A549 (cell line): ENCODE measurements around the gene DAPL1. TPM values are rescaled to one million over a fixed set of nuclear protein-coding genes. Genes with fewer than 3 reads are reported as not detected.

Experiments used
- ATAC-seq, 2 experiments: fragments of 200-7000 bp in 1 of 2; fragments of >200 bp in 1 of 2; cut with Nextera tagmentation in 1 of 2; cut with Tn5 transposase in 1 of 2; 3 replicates each; pipeline versions ENCODE4 v1.8.0 to v1.9.1; 2018 to 2020; ENCODE audit warnings: mild to moderate bottlenecking in 1 of 2, moderate library complexity in 1 of 2
- CTCF ChIA-PET: fragments of 300-600 bp; sonication (Branson Sonifier 250); formaldehyde crosslinking; extraction: SDS; loops from one replicate; lab custom pipeline; 2021; ENCODE audit warnings: antibody characterized with exemption, inconsistent platforms; lab: Yijun Ruan, JAX
- POLR2A ChIA-PET: fragments of 350-600 bp; formaldehyde crosslinking; extraction: SDS; loops from one replicate; lab custom pipeline; 2021; ENCODE audit warnings: antibody characterized with exemption, inconsistent platforms; lab: Yijun Ruan, JAX
- DNase-seq, 2 experiments: peaks; one replicate each; pipeline versions ENCODE4 v3.0.0 to v3.0.0-alpha.2; 2011 to 2016; ENCODE audit warnings: low read depth in 1 of 2, low spot score in 1 of 2
- FAIRE-seq: peaks from 2 replicates; lab custom pipeline; 2011; peaks lifted over from hg19 to GRCh38; lab: Jason Lieb, UNC
- H3K27ac ChIP-seq, 2 experiments: fragments of >200 bp; sonication (Bioruptor Twin); formaldehyde crosslinking; 3 replicates each; pipeline ENCODE4 v1.5.1; 2016 to 2017
- H3K4me1 ChIP-seq: fragments of >200 bp; sonication (Bioruptor Twin); formaldehyde crosslinking; 3 replicates; pipeline ENCODE4 v1.6.1; 2016
- H3K4me2 ChIP-seq: fragments of >200 bp; sonication (Bioruptor Twin); formaldehyde crosslinking; 3 replicates; pipeline ENCODE4 v1.6.1; 2016
- H3K4me3 ChIP-seq: fragments of >200 bp; sonication (Bioruptor Twin); formaldehyde crosslinking; 3 replicates; pipeline ENCODE4 v1.5.1; 2016
- H3K9me3 ChIP-seq: fragments of >200 bp; sonication (Bioruptor Twin); formaldehyde crosslinking; 3 replicates; pipeline ENCODE4 v1.6.1; 2016
- BCL3 ChIP-seq: fragments of >200 bp; sonication (Bioruptor Twin); formaldehyde crosslinking; IDR thresholded peaks from 3 replicates; pipeline ENCODE4 v1.6.1; 2016
- CEBPB ChIP-seq, 2 experiments: fragments of >200 bp in 1 of 2; sonication (Bioruptor Twin) in 1 of 2; formaldehyde crosslinking in 1 of 2; IDR thresholded peaks; 2 replicates each; pipeline ENCODE4 v1.6.1; 2012 to 2016
- CHD2 ChIP-seq: fragments of 150-350 bp; IDR thresholded peaks from 2 replicates; pipeline ENCODE4 v1.6.1; 2014; ENCODE audit warnings: low read length; ENCODE audit not compliant: partially characterized antibody
- CHD4 ChIP-seq: fragments of 200-600 bp; sonication (generic); IDR thresholded peaks from 2 replicates; pipeline ENCODE4 v1.6.1; 2016; ENCODE audit warnings: antibody characterized with exemption, mild to moderate bottlenecking, borderline replicate concordance
- E2F6 ChIP-seq: IDR thresholded peaks from 2 replicates; pipeline ENCODE4 v1.6.1; 2012; ENCODE audit warnings: low read depth, borderline replicate concordance
- ESRRA ChIP-seq: fragments of 150-350 bp; IDR thresholded peaks from 2 replicates; pipeline ENCODE4 v1.6.1; 2014; ENCODE audit warnings: mild to moderate bottlenecking, low read length, borderline replicate concordance
- FOXS1 ChIP-seq: fragments of 250-450 bp; sonication (Bioruptor Pico); IDR thresholded peaks from 2 replicates; pipeline ENCODE4 v1.5.0; 2020; ENCODE audit warnings: mild to moderate bottlenecking, moderate library complexity
- HOXB5 ChIP-seq: fragments of 250-450 bp; sonication (Bioruptor Pico); IDR thresholded peaks from 2 replicates; pipeline ENCODE4 v1.5.0; 2020; ENCODE audit warnings: mild to moderate bottlenecking, moderate library complexity
- KDM1A ChIP-seq: fragments of 200-600 bp; sonication (generic); IDR thresholded peaks from 2 replicates; pipeline ENCODE4 v1.6.1; 2016; ENCODE audit warnings: low read depth, mild to moderate bottlenecking
- MYC ChIP-seq: IDR thresholded peaks from 2 replicates; pipeline ENCODE4 v1.6.1; 2012; ENCODE audit warnings: mild to moderate bottlenecking, inconsistent platforms, low read length, improper control_type of control experiment, borderline replicate concordance
- NPAS2 ChIP-seq: fragments of 250-450 bp; sonication (Bioruptor Pico); IDR thresholded peaks from 2 replicates; pipeline ENCODE4 v1.8.0; 2022; ENCODE audit warnings: mild to moderate bottlenecking, moderate library complexity, borderline replicate concordance
- NR3C1 ChIP-seq: fragments of >200 bp; sonication (Bioruptor Twin); formaldehyde crosslinking; IDR thresholded peaks from 3 replicates; pipeline ENCODE4 v1.6.1; 2017
- PHF8 ChIP-seq: fragments of 200-600 bp; sonication (generic); IDR thresholded peaks from 2 replicates; pipeline ENCODE4 v1.6.1; 2016; ENCODE audit warnings: low read depth, mild to moderate bottlenecking, antibody characterized with exemption, moderate library complexity, borderline replicate concordance
- POLR2A ChIP-seq: IDR thresholded peaks from 2 replicates; pipeline ENCODE4 v1.6.1; 2012; ENCODE audit warnings: mild to moderate bottlenecking, low read length
- POLR2AphosphoS2 ChIP-seq: conservative IDR thresholded peaks from 2 replicates; pipeline ENCODE4 v1.6.1; 2012; ENCODE audit warnings: low read length, improper control_type of control experiment, inconsistent platforms
- RARB ChIP-seq: fragments of 250-450 bp; sonication (Bioruptor Pico); IDR thresholded peaks from 2 replicates; pipeline ENCODE4 v1.8.0; 2021; ENCODE audit warnings: mild to moderate bottlenecking, moderate library complexity
- RCOR1 ChIP-seq: fragments of 150-350 bp; IDR thresholded peaks from 2 replicates; pipeline ENCODE4 v1.6.1; 2014; ENCODE audit warnings: antibody characterized with exemption, low read length, low read depth
- RFX5 ChIP-seq: fragments of 450-650 bp; IDR thresholded peaks from 2 replicates; pipeline ENCODE4 v1.7.1; 2014; ENCODE audit warnings: antibody characterized with exemption, mild to moderate bottlenecking, moderate library complexity
- TP53 ChIP-seq: fragments of 250-450 bp; sonication (Bioruptor Pico); IDR thresholded peaks from 2 replicates; pipeline ENCODE4 v1.5.0; 2021; ENCODE audit warnings: mild to moderate bottlenecking, moderate library complexity
- ZC3H11A ChIP-seq: fragments of 450-650 bp; IDR thresholded peaks from 2 replicates; pipeline ENCODE4 v1.6.1; 2014; ENCODE audit warnings: antibody characterized with exemption, mild to moderate bottlenecking
- ZFP36 ChIP-seq: fragments of 450-650 bp; IDR thresholded peaks from 2 replicates; pipeline ENCODE4 v1.6.1; 2014; ENCODE audit warnings: borderline replicate concordance; ENCODE audit not compliant: partially characterized antibody
- ZNF302 ChIP-seq: fragments of 250-450 bp; sonication (Bioruptor Pico); IDR thresholded peaks from 2 replicates; pipeline ENCODE4 v1.9.0; 2021; ENCODE audit warnings: inconsistent platforms, mild to moderate bottlenecking, moderate library complexity
- WGBS: methylation state at CpG from one replicate; pipeline ENCODE4 v1.1.6; 2017; ENCODE audit errors: missing lambda C conversion rate; 5-methylcytosine and 5-hydroxymethylcytosine counted together
- polyA plus RNA-seq, 4 experiments: library from polyadenylated mRNA; depleted of rRNA in 3 of 4; stranded (reverse); fragments of >200 nt; fragmentation: RNase III in 1 of 4; extraction: RNeasy Plus Mini Kit Qiagen cat#74134 plus additional on column Dnase treatment in 1 of 4; gene quantifications; 2 replicates in 3 of 4; 3 replicates in 1 of 4; pipeline ENCODE4 v1.2.3, GENCODE V29; 2011 to 2017
- TF ChIP-seq, protein P1 (sequence below): IDR thresholded peaks from 2 replicates; pipeline ENCODE4 v1.6.1; 2012
- TF ChIP-seq, protein P2 (sequence below): fragments of 450-650 bp; IDR thresholded peaks from 2 replicates; pipeline ENCODE4 v1.6.1; 2014; ENCODE audit warnings: antibody characterized with exemption
- TF ChIP-seq, protein P3 (sequence below): fragments of 150-350 bp; IDR thresholded peaks from 2 replicates; pipeline ENCODE4 v1.6.1; 2014; ENCODE audit warnings: low read depth, mild to moderate bottlenecking, low read length
- TF ChIP-seq, protein P4 (sequence below): fragments of >200 bp; sonication (Bioruptor Twin); formaldehyde crosslinking; IDR thresholded peaks from 2 replicates; pipeline ENCODE4 v1.6.1; 2016

Gene DAPL1
- polyA plus RNA-seq, 2 of the 4 experiments (the other 2 are of a cell fraction) = not detected

GRCh38 chr2:158829167-158829566 is 34.0 kb downstream of the DAPL1 start:
- H3K27ac ChIP-seq = no peak overlapping the region
- TF ChIP-seq CEBPB (IDR thresholded peaks at IDR 0.05) = no peak
- TF ChIP-seq CHD2 = no peak
- TF ChIP-seq, protein P1, sequence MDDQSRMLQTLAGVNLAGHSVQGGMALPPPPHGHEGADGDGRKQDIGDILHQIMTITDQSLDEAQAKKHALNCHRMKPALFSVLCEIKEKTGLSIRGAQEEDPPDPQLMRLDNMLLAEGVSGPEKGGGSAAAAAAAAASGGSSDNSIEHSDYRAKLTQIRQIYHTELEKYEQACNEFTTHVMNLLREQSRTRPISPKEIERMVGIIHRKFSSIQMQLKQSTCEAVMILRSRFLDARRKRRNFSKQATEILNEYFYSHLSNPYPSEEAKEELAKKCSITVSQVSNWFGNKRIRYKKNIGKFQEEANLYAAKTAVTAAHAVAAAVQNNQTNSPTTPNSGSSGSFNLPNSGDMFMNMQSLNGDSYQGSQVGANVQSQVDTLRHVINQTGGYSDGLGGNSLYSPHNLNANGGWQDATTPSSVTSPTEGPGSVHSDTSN = no peak
- TF ChIP-seq HOXB5 = no peak
- no peak for TF ChIP-seq ZC3H11A
- TF ChIP-seq TP53 (CRISPR knock-in tag) = no peak
- no peak for TF ChIP-seq E2F6
- no peak for TF ChIP-seq RFX5
- TF ChIP-seq, protein P2, sequence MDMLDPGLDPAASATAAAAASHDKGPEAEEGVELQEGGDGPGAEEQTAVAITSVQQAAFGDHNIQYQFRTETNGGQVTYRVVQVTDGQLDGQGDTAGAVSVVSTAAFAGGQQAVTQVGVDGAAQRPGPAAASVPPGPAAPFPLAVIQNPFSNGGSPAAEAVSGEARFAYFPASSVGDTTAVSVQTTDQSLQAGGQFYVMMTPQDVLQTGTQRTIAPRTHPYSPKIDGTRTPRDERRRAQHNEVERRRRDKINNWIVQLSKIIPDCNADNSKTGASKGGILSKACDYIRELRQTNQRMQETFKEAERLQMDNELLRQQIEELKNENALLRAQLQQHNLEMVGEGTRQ = no peak
- TF ChIP-seq KDM1A = no peak
- no peak for TF ChIP-seq ZNF302 (CRISPR knock-in tag)
- H3K4me3 ChIP-seq = no peak overlapping the region
- FAIRE-seq (no peak), ATAC-seq (no peak), DNase-seq (no peak)
- POLR2A ChIA-PET = no interaction called here
- H3K9me3 ChIP-seq = no peaks in the 10 kb centered on the region
- WGBS = 95% methylated on average over 4 of the region's 4 CpGs
- CTCF ChIA-PET = no interaction called here
- peaks cover 9% of the 10 kb centered on the region; the same call in 1 of the 3 replicates for H3K4me1 ChIP-seq
- H3K4me2 ChIP-seq = no peak overlapping the region; the same call in 2 of the 3 replicates

DNA sequence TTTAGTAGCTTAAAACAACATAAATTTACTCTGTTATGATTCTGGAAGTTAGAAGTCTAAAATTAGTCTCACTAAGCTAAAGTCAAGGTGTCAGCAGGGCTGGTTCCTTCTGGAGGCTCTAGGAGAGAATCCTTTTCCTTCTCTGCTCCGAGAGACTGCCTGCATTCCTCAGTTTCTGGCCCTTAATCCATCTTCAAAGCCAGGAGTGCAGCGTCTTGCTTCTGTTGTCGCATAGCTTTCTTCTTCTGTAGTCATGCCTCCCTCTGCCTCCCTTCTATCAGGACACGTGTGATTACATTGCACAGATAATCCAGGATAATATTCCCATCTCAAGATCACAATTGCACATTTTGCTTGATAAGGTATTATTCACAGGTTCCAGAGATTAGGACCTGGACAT is 35.1 kb downstream of the DAPL1 start:
- no peaks in the 10 kb centered on the region for H3K9me3 ChIP-seq
- TF ChIP-seq, protein P3, sequence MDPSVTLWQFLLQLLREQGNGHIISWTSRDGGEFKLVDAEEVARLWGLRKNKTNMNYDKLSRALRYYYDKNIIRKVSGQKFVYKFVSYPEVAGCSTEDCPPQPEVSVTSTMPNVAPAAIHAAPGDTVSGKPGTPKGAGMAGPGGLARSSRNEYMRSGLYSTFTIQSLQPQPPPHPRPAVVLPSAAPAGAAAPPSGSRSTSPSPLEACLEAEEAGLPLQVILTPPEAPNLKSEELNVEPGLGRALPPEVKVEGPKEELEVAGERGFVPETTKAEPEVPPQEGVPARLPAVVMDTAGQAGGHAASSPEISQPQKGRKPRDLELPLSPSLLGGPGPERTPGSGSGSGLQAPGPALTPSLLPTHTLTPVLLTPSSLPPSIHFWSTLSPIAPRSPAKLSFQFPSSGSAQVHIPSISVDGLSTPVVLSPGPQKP = no peak
- TF ChIP-seq KDM1A (no peak), NPAS2 (CRISPR knock-in tag) (no peak), E2F6 (no peak), ZFP36 (no peak), MYC (no peak), ZC3H11A (no peak), BCL3 (no peak), PHF8 (no peak), NR3C1 (no peak), CHD4 (no peak), RCOR1 (no peak), RARB (no peak), POLR2A (no peak), ESRRA (no peak), HOXB5 (no peak), POLR2AphosphoS2 (no peak), FOXS1 (no peak), RFX5 (no peak)
- TF ChIP-seq, protein P4, sequence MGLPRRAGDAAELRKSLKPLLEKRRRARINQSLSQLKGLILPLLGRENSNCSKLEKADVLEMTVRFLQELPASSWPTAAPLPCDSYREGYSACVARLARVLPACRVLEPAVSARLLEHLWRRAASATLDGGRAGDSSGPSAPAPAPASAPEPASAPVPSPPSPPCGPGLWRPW = no peak
- TF ChIP-seq, all 56 proteins: peak for 0
- ChIA-PET CTCF (interaction anchor here (1.1 kb wide), 1 partner anchor 10 kb away, joined by 3 read pairs; no protein-coding TSS in a partner anchor), POLR2A (no interaction called here)
- FAIRE-seq = no peak
- H3K4me2 ChIP-seq = no peak overlapping the region
- no peak overlapping the region for H3K27ac ChIP-seq
- 79% methylated on average over 4 of the region's 4 CpGs for WGBS
- ATAC-seq = no peak
- peaks cover 9% of the 10 kb centered on the region; the same call in 1 of the 3 replicates for H3K4me1 ChIP-seq
- no peak overlapping the region for H3K4me3 ChIP-seq
- no peak for DNase-seq
